Measurements from ENCODE around the gene TSPAN7. TPM values are rescaled to one million over a fixed set of nuclear protein-coding genes. Genes with fewer than 3 reads are reported as not detected.

Gene TSPAN7
- total and polyA plus RNA-seq, 2 of the 8 experiments (the other 6 are each of a cell fraction or from before 2014, with no cell fraction given), result 32.1 to 37.7 TPM

DNA sequence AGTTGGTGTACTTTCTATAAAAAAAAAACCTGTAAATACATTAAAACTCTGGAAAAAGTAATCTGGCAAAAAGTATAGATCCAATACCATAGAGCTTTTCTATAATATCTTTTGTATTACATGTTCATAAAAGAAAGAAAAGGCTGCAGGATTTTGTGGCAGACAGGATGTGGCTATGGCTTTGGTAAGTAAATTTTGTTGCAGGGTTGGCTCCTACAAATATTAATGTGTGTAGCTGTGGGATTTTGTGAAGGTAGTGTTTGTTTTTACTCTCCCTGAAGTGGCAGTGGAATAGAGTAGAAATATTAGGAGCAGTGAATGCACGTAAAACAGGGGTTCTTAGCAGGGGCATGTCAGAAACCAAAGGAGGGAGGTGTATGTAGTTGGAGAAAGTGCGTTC is 84.8 kb downstream of the TSPAN7 start:
- H2BK15ac ChIP-seq (ENCODE audit: low read length), result no peak overlapping the region
- 91% methylated on average over 2 of the region's 2 CpGs; no CpG with 5 or more reads in 1 of the 2 experiments for WGBS, 2 experiments (ENCODE audit: extremely low coverage in 1 of 2, insufficient coverage in 1 of 2, insufficient read length in 1 of 2, insufficient replicate concordance in 2 of 2, low coverage in 1 of 2, low lambda C conversion rate in 2 of 2, missing lambda C conversion rate in 1 of 2)
- H3K9me3 ChIP-seq (ENCODE audit: insufficient read depth in 2 of 2, low read depth in 1 of 2, low read length in 1 of 2), result no peaks in the 10 kb centered on the region
- H3K4me1 ChIP-seq (replicated peaks in 1 of 4; ENCODE audit: control insufficient read depth in 3 of 4, insufficient read depth in 4 of 4, low read length in 3 of 4), result no peaks in the 10 kb centered on the region
- no peak overlapping the region for H3K27ac ChIP-seq (ENCODE audit: low read depth, low read length)
- H3K79me2 ChIP-seq (ENCODE audit: control insufficient read depth in 1 of 2, insufficient read depth in 2 of 2, low read length in 2 of 2), result no peaks in the 10 kb centered on the region
- CTCF ChIA-PET (ENCODE audit: partially characterized antibody), result no interaction called here
- H3K56ac ChIP-seq (replicated peaks; ENCODE audit: insufficient read length, low read depth, low read length), result no peak overlapping the region
- no peaks in the 10 kb centered on the region for H3K79me1 ChIP-seq (ENCODE audit: low read depth, low read length)
- no peak overlapping the region for H2BK20ac ChIP-seq (ENCODE audit: low read length)
- no peak overlapping the region for H3K4ac ChIP-seq (replicated peaks; ENCODE audit: insufficient read length, low read depth, low read length)
- no peak overlapping the region for H2AK5ac ChIP-seq (ENCODE audit: low read depth, low read length)
- DNase-seq (ENCODE audit: low read depth in 1 of 2, low spot score in 2 of 2), result no peak
- H4K5ac ChIP-seq (ENCODE audit: insufficient read length, low read depth, low read length), result no peak overlapping the region
- no peak overlapping the region for H3K4me2 ChIP-seq (ENCODE audit: insufficient read depth in 1 of 2, low read depth in 2 of 2, low read length in 2 of 2)
- H2BK5ac ChIP-seq (ENCODE audit: low read depth, low read length), result no peak overlapping the region
- H4K8ac ChIP-seq (ENCODE audit: extremely low read depth, insufficient read depth, low read length), result no peak overlapping the region
- H2BK12ac ChIP-seq (ENCODE audit: low read depth, low read length), result no peak overlapping the region
- TF ChIP-seq JUND (IDR thresholded peaks at IDR 0.05; ENCODE audit: low read length) (no peak), EP300 (IDR thresholded peaks at IDR 0.05; ENCODE audit: borderline replicate concordance in 1 of 2, low read depth in 2 of 2, low read length in 2 of 2) (no peak), RXRA (IDR thresholded peaks at IDR 0.05; ENCODE audit: insufficient read depth, low read depth, low read length) (no peak), KDM5A (IDR thresholded peaks at IDR 0.05; ENCODE audit: low read length) (no peak), ZNF274 (IDR thresholded peaks at IDR 0.05; ENCODE audit: borderline replicate concordance, extremely low read depth, low read length) (no peak), YY1 (IDR thresholded peaks at IDR 0.05; ENCODE audit: low read depth, low read length) (no peak)
- H2BK120ac ChIP-seq (replicated peaks; ENCODE audit: low read depth, low read length), result no peak overlapping the region
- no peak overlapping the region for H3K9ac ChIP-seq (replicated peaks in 1 of 4; ENCODE audit: extremely low read depth in 1 of 4, low read depth in 3 of 4, low read length in 3 of 4)
- no peaks in the 10 kb centered on the region for H3K36me3 ChIP-seq (ENCODE audit: control insufficient read depth in 2 of 4, insufficient read depth in 4 of 4, low read length in 3 of 4)
- no peaks in the 10 kb centered on the region for H3K23me2 ChIP-seq (ENCODE audit: low read depth, low read length)
- no peak overlapping the region for H3K18ac ChIP-seq (ENCODE audit: extremely low read depth, low read length)
- no peak for FAIRE-seq
- no peak overlapping the region for H3K23ac ChIP-seq (ENCODE audit: insufficient read length)
- no peak overlapping the region for H2AFZ ChIP-seq (ENCODE audit: low read length)
- H4K91ac ChIP-seq (replicated peaks; ENCODE audit: insufficient read length, low read length), result no peak overlapping the region
- H4K20me1 ChIP-seq (replicated peaks in 1 of 2; ENCODE audit: control insufficient read depth in 1 of 2, insufficient read depth in 2 of 2, low read length in 2 of 2), result no peaks in the 10 kb centered on the region
- H3K4me3 ChIP-seq (ENCODE audit: extremely low read depth in 1 of 4, insufficient read depth in 2 of 4, low read depth in 3 of 4, low read length in 4 of 4), result no peak overlapping the region
- no peaks in the 10 kb centered on the region for H3K27me3 ChIP-seq (replicated peaks in 1 of 4; ENCODE audit: control insufficient read depth in 3 of 4, extremely low read depth in 1 of 4, insufficient read depth in 3 of 4, low read length in 3 of 4)
- no peak overlapping the region for H3K14ac ChIP-seq (ENCODE audit: insufficient read length)
- POLR2A ChIA-PET (ENCODE audit: partially characterized antibody), result no interaction called here

Data from H1 (cell line).